Measurements from ENCODE around the gene NFKBIA.

DNA sequence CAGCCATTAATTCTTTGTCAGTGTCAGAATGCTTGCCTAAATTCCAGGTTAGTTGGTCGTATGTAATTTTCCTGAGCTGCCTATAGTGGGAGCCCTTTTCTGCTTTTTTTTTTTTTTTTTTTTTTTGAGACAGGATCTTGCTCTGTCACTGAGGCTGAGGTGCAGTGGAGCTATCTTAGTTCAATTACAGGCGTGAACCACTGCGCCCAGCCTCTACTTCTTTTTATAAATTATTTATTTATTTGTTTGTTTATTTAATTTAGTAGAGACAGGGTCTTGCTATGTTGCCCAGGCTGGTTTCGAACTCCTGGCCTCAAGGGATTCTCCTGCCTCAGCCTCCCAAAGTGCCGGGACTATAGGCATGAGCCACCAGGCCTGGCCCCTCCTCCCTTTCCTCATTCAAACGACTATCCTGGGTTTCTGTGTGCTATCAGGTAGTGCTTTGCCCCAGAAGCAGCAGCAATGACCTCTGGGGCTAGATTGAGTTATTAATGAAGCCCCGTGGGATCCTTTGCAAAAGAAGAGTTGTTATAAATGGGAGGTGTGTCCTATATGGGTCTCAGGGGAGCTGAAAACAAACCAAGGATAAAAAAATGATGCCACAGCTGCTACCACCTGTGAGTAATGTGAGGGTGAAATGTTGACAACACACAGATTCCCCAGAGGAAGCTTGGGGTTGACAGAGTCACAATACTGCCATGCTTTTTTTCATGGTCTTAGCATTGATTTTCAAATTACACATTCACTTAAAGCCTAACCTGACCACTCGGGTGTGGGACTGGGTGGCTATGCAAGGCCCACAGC is 34.6 kb upstream of the NFKBIA start:
- TF ChIP-seq, protein P1, sequence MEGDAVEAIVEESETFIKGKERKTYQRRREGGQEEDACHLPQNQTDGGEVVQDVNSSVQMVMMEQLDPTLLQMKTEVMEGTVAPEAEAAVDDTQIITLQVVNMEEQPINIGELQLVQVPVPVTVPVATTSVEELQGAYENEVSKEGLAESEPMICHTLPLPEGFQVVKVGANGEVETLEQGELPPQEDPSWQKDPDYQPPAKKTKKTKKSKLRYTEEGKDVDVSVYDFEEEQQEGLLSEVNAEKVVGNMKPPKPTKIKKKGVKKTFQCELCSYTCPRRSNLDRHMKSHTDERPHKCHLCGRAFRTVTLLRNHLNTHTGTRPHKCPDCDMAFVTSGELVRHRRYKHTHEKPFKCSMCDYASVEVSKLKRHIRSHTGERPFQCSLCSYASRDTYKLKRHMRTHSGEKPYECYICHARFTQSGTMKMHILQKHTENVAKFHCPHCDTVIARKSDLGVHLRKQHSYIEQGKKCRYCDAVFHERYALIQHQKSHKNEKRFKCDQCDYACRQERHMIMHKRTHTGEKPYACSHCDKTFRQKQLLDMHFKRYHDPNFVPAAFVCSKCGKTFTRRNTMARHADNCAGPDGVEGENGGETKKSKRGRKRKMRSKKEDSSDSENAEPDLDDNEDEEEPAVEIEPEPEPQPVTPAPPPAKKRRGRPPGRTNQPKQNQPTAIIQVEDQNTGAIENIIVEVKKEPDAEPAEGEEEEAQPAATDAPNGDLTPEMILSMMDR (IDR thresholded peaks at IDR 0.05; ENCODE audit: low read length): peak; percentile 75
- TF ChIP-seq EZH2 (IDR thresholded peaks at IDR 0.05; ENCODE audit: borderline replicate concordance, low read length): no peak

All from OCI-LY1 (cell line).